Measurements from ENCODE around the gene SARM1.
"Not testable (repeated sequence)": the region's sequence is repeated elsewhere in the genome, so short reads cannot be mapped to it uniquely, and the experiment has no call there.

SARM1 gene

DNA sequence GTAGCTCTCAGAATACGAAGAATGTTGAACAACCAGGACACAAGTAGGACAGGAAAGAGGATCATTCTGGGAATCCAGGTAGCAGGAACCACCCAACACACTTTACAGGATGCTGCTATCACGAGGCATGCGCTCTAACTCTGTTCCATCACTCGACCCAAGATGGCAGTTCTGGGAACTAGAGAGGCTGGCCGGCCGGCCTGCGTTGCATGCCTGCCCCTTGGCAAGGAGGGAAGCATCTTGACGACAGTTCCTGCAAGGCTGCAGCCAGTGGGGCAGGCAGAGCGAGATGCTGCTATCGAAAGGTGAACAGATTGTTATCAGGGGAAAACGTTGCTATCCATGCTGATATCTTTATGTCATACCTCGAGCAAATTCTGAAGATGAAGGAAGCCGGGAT lies 53.7 kb downstream of the SARM1 start:
- no peak for TF ChIP-seq CTCF (IDR thresholded peaks at IDR 0.05; ENCODE audit: low read depth, low read length)
- DNase-seq (ENCODE audit: low read depth, low spot score), result no peak
- H3K4me3 ChIP-seq (ENCODE audit: low read depth, low read length), result no peak overlapping the region
- in situ Hi-C loops (cut with HindIII; ENCODE audit: low sequenced_read_pairs), result no loop called here

GRCh38 chr17:28426081-28426519 lies 54.6 kb downstream of the SARM1 start:
- TF ChIP-seq CTCF (IDR thresholded peaks at IDR 0.05; ENCODE audit: low read depth, low read length), result peak; percentile 42
- in situ Hi-C loops (cut with HindIII; ENCODE audit: low sequenced_read_pairs), result no loop called here
- DNase-seq (ENCODE audit: low read depth, low spot score), result no peak

DNA sequence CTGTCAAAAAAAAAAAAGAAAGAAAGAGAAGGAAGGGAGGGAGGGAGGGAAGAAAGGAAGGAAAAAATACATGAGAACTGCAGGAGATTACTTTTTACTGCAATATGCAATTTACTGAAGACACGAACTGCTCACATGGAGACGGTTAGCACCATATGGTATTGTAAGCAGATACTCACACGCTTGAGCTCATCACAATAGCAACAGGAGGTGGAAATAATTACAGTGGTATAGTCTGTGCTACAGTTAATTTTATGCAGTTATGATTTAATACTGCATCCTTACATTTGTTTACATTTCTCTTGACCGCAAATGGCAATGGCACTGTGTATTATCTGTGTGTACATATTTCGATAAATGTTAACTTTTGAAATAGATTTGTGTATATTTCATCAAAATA lies 55.9 kb downstream of the SARM1 start:
- no peak for TF ChIP-seq CTCF (IDR thresholded peaks at IDR 0.05; ENCODE audit: low read depth, low read length)
- DNase-seq (ENCODE audit: low read depth, low spot score), result no peak
- no peak overlapping the region for H3K4me3 ChIP-seq (ENCODE audit: low read depth, low read length)
- in situ Hi-C loops (cut with HindIII; ENCODE audit: low sequenced_read_pairs), result no loop called here

More at GRCh38 chr17:28426081-28426519, 54.6 kb downstream of the SARM1 start:
- H3K4me3 ChIP-seq (ENCODE audit: low read depth, low read length), result no peak overlapping the region

GRCh38 chr17:28427982-28428381 lies 56.5 kb downstream of the SARM1 start:
- H3K4me3 ChIP-seq (ENCODE audit: low read depth, low read length); in situ Hi-C loops (cut with HindIII; ENCODE audit: low sequenced_read_pairs); DNase-seq (ENCODE audit: low read depth, low spot score): not testable (repeated sequence)

DNA sequence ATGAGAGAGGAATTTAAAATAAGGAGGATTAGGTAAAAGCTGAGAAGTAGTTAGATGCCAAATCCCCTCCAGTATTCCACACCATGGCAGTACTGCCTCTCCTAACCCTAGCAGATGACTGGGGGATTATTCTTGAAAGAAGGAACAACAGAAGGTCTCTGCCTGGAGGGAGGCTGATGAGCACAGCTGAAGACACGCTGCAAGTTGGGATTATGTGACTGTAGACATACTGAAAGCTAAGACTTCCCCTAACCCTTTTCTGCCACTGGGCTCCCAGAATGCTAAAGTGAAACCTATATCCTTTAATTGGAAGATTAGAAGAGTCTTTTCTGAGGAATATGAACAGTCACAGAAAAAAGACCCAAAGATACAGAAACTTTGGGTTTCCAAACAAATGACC lies 62.2 kb downstream of the SARM1 start:
- no peak for DNase-seq (ENCODE audit: low read depth, low spot score)
- in situ Hi-C loops (cut with HindIII; ENCODE audit: low sequenced_read_pairs), result no loop called here
- TF ChIP-seq CTCF (IDR thresholded peaks at IDR 0.05; ENCODE audit: low read depth, low read length), result no peak
- no peak overlapping the region for H3K4me3 ChIP-seq (ENCODE audit: low read depth, low read length)

- H3K4me3 ChIP-seq (ENCODE audit: low read depth, low read length); in situ Hi-C loops (cut with HindIII; ENCODE audit: low sequenced_read_pairs); DNase-seq (ENCODE audit: low read depth, low spot score): not testable (repeated sequence)
These were observed 62.8 kb downstream of the SARM1 start for GRCh38 chr17:28434326-28434725.

DNA sequence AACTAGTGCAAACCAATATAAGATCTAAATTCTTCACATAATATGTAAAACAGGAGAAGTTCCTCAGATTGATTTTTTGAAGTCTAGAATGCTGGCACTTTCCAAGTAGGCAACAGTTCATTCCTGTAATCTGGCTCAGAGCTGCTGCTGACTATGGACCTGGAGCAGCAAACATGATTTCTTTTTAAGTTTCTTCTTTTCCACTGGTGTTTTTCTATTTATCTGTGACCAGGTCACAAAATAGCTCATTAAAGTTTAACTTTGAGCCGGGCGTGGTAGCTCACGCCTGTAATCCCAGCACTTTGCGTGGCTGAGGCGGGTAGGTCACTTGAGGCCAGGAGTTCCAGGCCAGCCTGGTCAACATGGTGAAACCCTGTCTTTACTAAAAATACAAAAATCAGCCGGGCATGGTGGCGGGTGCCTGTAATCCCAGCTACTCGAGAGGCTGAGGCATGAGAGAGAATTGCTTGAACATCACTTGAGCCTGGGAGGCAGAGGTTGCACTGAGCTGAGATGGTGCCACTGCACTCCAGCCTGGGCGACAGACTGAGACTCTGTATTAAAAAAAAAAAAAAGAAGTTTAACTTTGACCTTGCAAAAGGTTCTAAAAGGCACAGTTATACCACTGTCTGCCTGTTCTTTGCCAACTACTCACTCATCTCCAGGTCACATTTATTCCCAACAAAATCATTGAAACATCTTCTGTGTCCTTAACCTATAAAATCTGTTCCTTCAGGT lies 72.6 kb downstream of the SARM1 start:
- no peak for TF ChIP-seq CTCF (IDR thresholded peaks at IDR 0.05; ENCODE audit: low read depth, low read length)
- in situ Hi-C loops (cut with HindIII; ENCODE audit: low sequenced_read_pairs), result no loop called here
- no peak for DNase-seq (ENCODE audit: low read depth, low spot score)
- no peak overlapping the region for H3K4me3 ChIP-seq (ENCODE audit: low read depth, low read length)
